Posterior vena cava (tissue), 2 donors: ENCODE results near the gene ZNF276. TPM values are rescaled to one million over a fixed set of nuclear protein-coding genes. Genes with fewer than 3 reads are reported as not detected.

Experiments used
- total RNA-seq, 2 donors: library from RNA; stranded (reverse); fragmentation: NEBNext Ultra II Directional; extraction: Animal tissue kit (Norgen Biotek cat#: 25700); gene quantifications; one replicate each; pipeline ENCODE4 v1.2.1, GENCODE V29; 2021
- donor health status: DM: yes; HTN: yes; CAD: no.
- donor health status: DM: yes; HTN: yes; CAD: no.

ZNF276 gene
- total RNA-seq, 2 donors from 2014 or later: 16.4 to 17.4 TPM

Other genes with a start within 250 kb of the ZNF276 start
- gene ANKRD11, start 231.0 kb upstream of the ZNF276 start, total RNA-seq: 100 to 1,000 TPM in 1 of 2 donors, 10 to 100 TPM in 1; 95.0 to 110 TPM
- 10 to 100 TPM; 64.1 to 65.2 TPM for gene SPG7, start 213.1 kb upstream of the ZNF276 start, total RNA-seq
- 1,000 to 10,000 TPM; 1,338 to 1,459 TPM for gene RPL13, start 160.9 kb upstream of the ZNF276 start, total RNA-seq
- gene CPNE7, start 145.8 kb upstream of the ZNF276 start, total RNA-seq: under 1 TPM in 1 of 2 donors, not detected in 1; 0.71 TPM
- under 1 TPM in 1 of 2 donors, not detected in 1; 0.79 TPM for gene DPEP1, start 107.9 kb upstream of the ZNF276 start, total RNA-seq
- 10 to 100 TPM; 47.1 to 59.8 TPM for gene CHMP1A, start 63.8 kb upstream of the ZNF276 start, total RNA-seq
- gene SPATA33, start 63.7 kb upstream of the ZNF276 start, total RNA-seq: 1 to 10 TPM; 5.0 to 5.8 TPM
- 10 to 100 TPM; 33.7 to 37.5 TPM for gene CDK10, start 34.8 kb upstream of the ZNF276 start, total RNA-seq
- 10 to 100 TPM in 1 of 2 donors, 1 to 10 TPM in 1; 7.9 to 13.0 TPM for gene SPATA2L, start 19.8 kb upstream of the ZNF276 start, total RNA-seq
- gene VPS9D1, start 639 bp upstream of the ZNF276 start, total RNA-seq: 10 to 100 TPM in 1 of 2 donors, 1 to 10 TPM in 1; 8.4 to 11.8 TPM
- 1 to 10 TPM; 3.0 to 5.0 TPM for gene FANCA, start 95.1 kb downstream of the ZNF276 start, total RNA-seq
- gene SPIRE2, start 106.9 kb downstream of the ZNF276 start, total RNA-seq: 1 to 10 TPM in 1 of 2 donors, under 1 TPM in 1; 0.33 to 1.0 TPM
- 100 to 1,000 TPM; 127 to 158 TPM for gene TCF25, start 152.1 kb downstream of the ZNF276 start, total RNA-seq
- gene MC1R, start 197.3 kb downstream of the ZNF276 start, total RNA-seq: 1 to 10 TPM; 2.7 to 5.4 TPM
- 10 to 100 TPM in 1 of 2 donors, 1 to 10 TPM in 1; 5.9 to 16.1 TPM for gene TUBB3, start 201.8 kb downstream of the ZNF276 start, total RNA-seq
- gene DEF8, start 227.2 kb downstream of the ZNF276 start, total RNA-seq: 10 to 100 TPM; 54.0 to 58.6 TPM